HCT116 (cell line): ENCODE results near the gene THPO. TPM values are rescaled to one million over a fixed set of nuclear protein-coding genes. Genes with fewer than 3 reads are reported as not detected.

Experiments used
- ATAC-seq: fragments of 200-7000 bp; cut with Tn5 transposase; 2 replicates; pipeline ENCODE4 v1.9.1; 2020; ENCODE audit warnings: mild to moderate bottlenecking, moderate library complexity
- BruUV-seq: library from RNA; stranded (reverse); fragments of 400-500 nt; replicated peaks from 2 replicates; lab custom pipeline; 2021; lab: Mats Ljungman, UMichigan
- CTCF ChIA-PET: fragments of 300-600 bp; sonication (Branson Sonifier 250); formaldehyde crosslinking; loops from one replicate; lab custom pipeline; 2021; ENCODE audit warnings: antibody characterized with exemption; lab: Charles Lee
- POLR2A ChIA-PET: fragments of 300-600, 350-600 bp; sonication (Branson Sonifier 250); formaldehyde crosslinking; loops from one replicate; lab custom pipeline; 2021; ENCODE audit warnings: antibody characterized with exemption; lab: Charles Lee
- RAD21 ChIA-PET, 2 experiments: fragments of 300-600 bp; sonication (Branson Sonifier 250); formaldehyde crosslinking; loops; one replicate each; lab custom pipeline; 2023; ENCODE audit warnings: low total read pairs in 2 of 2; ENCODE audit not compliant: uncharacterized antibody in 2 of 2, unreplicated experiment in 2 of 2, low non-redundant PET in 1 of 2; lab: Charles Lee
- DNase-seq: peaks from one replicate; pipeline ENCODE4 v3.0.0-alpha.2; 2010; ENCODE audit warnings: low read depth, low spot score
- H2AFZ ChIP-seq: fragments of 200-600 bp; shearing (Covaris generic), sonication (generic); 2 replicates; pipeline ENCODE4 v1.6.1; 2017; ENCODE audit warnings: low read depth, mixed run types, mixed read lengths, antibody characterized with exemption, low read length; ENCODE audit not compliant: poor library complexity, severe bottlenecking
- H3K27ac ChIP-seq: 2 replicates; pipeline ENCODE4 v1.5.1; 2012; ENCODE audit warnings: low read depth, low read length
- H3K27me3 ChIP-seq: fragments of 200-600 bp; sonication (generic); 2 replicates; pipeline ENCODE4 v1.6.1; 2016; ENCODE audit warnings: mixed run types, low read length, mixed read lengths; ENCODE audit not compliant: insufficient read depth
- H3K36me3 ChIP-seq, 2 experiments: fragments of 200-500 bp in 1 of 2; fragments of 200-600 bp in 1 of 2; sonication (Bioruptor generic) in 1 of 2; sonication (generic) in 1 of 2; 2 replicates each; pipeline versions ENCODE4 v1.5.1 to v1.6.1; 2014 to 2016; ENCODE audit warnings: low read length in 2 of 2, inconsistent platforms in 1 of 2, mixed read lengths in 1 of 2, mixed run types in 1 of 2; ENCODE audit not compliant: insufficient read depth in 2 of 2, control insufficient read depth in 1 of 2
- H3K4me1 ChIP-seq, 2 experiments: fragments of 200-600 bp in 1 of 2; sonication (generic) in 1 of 2; 2 replicates each; pipeline versions ENCODE4 v1.5.1 to v1.6.1; 2012 to 2017; ENCODE audit warnings: low read length in 2 of 2, inconsistent platforms in 1 of 2, mild to moderate bottlenecking in 1 of 2, mixed read lengths in 1 of 2, mixed run types in 1 of 2, moderate library complexity in 1 of 2; ENCODE audit not compliant: insufficient read depth in 2 of 2, control insufficient read depth in 1 of 2
- H3K4me2 ChIP-seq: fragments of 200-600 bp; sonication (generic); 2 replicates; pipeline ENCODE4 v1.6.1; 2017; ENCODE audit warnings: mixed run types, low read length, mixed read lengths
- H3K4me3 ChIP-seq, 2 experiments: fragments of 200-600 bp in 1 of 2; sonication (generic) in 1 of 2; replicated peaks in 1 of 2; 2 replicates each; pipeline ENCODE4 v1.5.1; 2011 to 2016; ENCODE audit warnings: low read length in 2 of 2, control low read depth in 1 of 2, low read depth in 1 of 2, mild to moderate bottlenecking in 1 of 2, mixed read lengths in 1 of 2, mixed run types in 1 of 2
- H3K79me2 ChIP-seq: fragments of 200-600 bp; sonication (generic); 2 replicates; pipeline ENCODE4 v1.6.1; 2017; ENCODE audit warnings: mild to moderate bottlenecking, mixed run types, low read length, moderate library complexity, mixed read lengths; ENCODE audit not compliant: insufficient read depth
- H3K9ac ChIP-seq: fragments of 200-600 bp; sonication (generic); 2 replicates; pipeline ENCODE4 v1.6.1; 2016; ENCODE audit warnings: low read length, mixed read lengths
- H3K9me2 ChIP-seq: fragments of 200-600 bp; sonication (generic), shearing (Covaris generic); 2 replicates; pipeline ENCODE4 v1.6.1; 2017; ENCODE audit warnings: mixed run types, mild to moderate bottlenecking, moderate library complexity; ENCODE audit not compliant: insufficient read depth
- H3K9me3 ChIP-seq, 2 experiments: fragments of 200-500 bp in 1 of 2; fragments of 200-600 bp in 1 of 2; sonication (Bioruptor generic) in 1 of 2; sonication (generic) in 1 of 2; 2 replicates each; pipeline ENCODE4 v1.6.1; 2014 to 2017; ENCODE audit warnings: low read length in 2 of 2, mixed read lengths in 2 of 2, inconsistent platforms in 1 of 2, low read depth in 1 of 2, mild to moderate bottlenecking in 1 of 2, mixed run types in 1 of 2, moderate library complexity in 1 of 2; ENCODE audit not compliant: control insufficient read depth in 1 of 2, insufficient read depth in 1 of 2
- H4K20me1 ChIP-seq: fragments of 200-600 bp; sonication (generic), shearing (Covaris generic); 2 replicates; pipeline ENCODE4 v1.6.1; 2017; ENCODE audit warnings: mixed run types, mild to moderate bottlenecking, moderate library complexity; ENCODE audit not compliant: insufficient read depth
- CBX3 ChIP-seq: IDR thresholded peaks from 2 replicates; pipeline ENCODE4 v1.6.1; 2012; ENCODE audit warnings: low read depth
- ELF1 ChIP-seq: IDR thresholded peaks from 2 replicates; pipeline ENCODE4 v1.6.1; 2012; ENCODE audit warnings: low read depth, borderline replicate concordance
- FOSL1 ChIP-seq: IDR thresholded peaks from 2 replicates; pipeline ENCODE4 v1.6.1; 2012; ENCODE audit warnings: low read depth
- JUND ChIP-seq: IDR thresholded peaks from 2 replicates; pipeline ENCODE4 v1.6.1; 2012
- POLR2A ChIP-seq: IDR thresholded peaks from 2 replicates; pipeline ENCODE4 v1.7.0; 2011; ENCODE audit warnings: borderline replicate concordance; ENCODE audit not compliant: insufficient read depth, insufficient read length; ENCODE audit errors: extremely low read depth
- POLR2AphosphoS5 ChIP-seq: IDR thresholded peaks from 2 replicates; pipeline ENCODE4 v1.6.1; 2011; ENCODE audit warnings: mild to moderate bottlenecking, low read depth, low read length, moderate library complexity
- SIN3A ChIP-seq: IDR thresholded peaks from 2 replicates; pipeline ENCODE4 v1.6.1; 2012; ENCODE audit warnings: low read depth
- ZFX ChIP-seq: fragments of 450-650 bp; IDR thresholded peaks from 2 replicates; pipeline ENCODE4 v1.6.1; 2017
- intact Hi-C: fragments of 100-400 bp; cut with micrococcal nuclease; formaldehyde crosslinking; loops from 2 replicates; pipeline ENCODE4 v1.10.0; 2022
- total RNA-seq: library from RNA; stranded (reverse); gene quantifications from one replicate; pipeline ENCODE4 v1.2.1, GENCODE V29; 2021; ENCODE audit not compliant: unreplicated experiment
- TF ChIP-seq, protein P1 (sequence below), 3 experiments: fragments of 200-600 bp in 1 of 3; sonication (generic) in 1 of 3; IDR thresholded peaks in 2 of 3; conservative IDR thresholded peaks in 1 of 3; 2 replicates each; pipeline ENCODE4 v1.5.1; 2012 to 2017; ENCODE audit warnings: low read depth in 2 of 3, low read length in 2 of 3, antibody characterized with exemption in 1 of 3, borderline replicate concordance in 1 of 3, control low read depth in 1 of 3, mild to moderate bottlenecking in 1 of 3, mixed read lengths in 1 of 3, mixed run types in 1 of 3, moderate library complexity in 1 of 3; ENCODE audit not compliant: insufficient read depth in 1 of 3
- TF ChIP-seq, protein P2 (sequence below): IDR thresholded peaks from 2 replicates; pipeline ENCODE4 v1.6.1; 2012
- TF ChIP-seq, protein P3 (sequence below): IDR thresholded peaks from 2 replicates; pipeline ENCODE4 v1.6.1; 2012; ENCODE audit warnings: low read depth

THPO gene
- total RNA-seq, 1 experiment from 2014 or later = not detected

- ChIA-PET CTCF (no interaction called here), POLR2A (no interaction called here), RAD21 (no interaction called here)
- intact Hi-C loops = no loop called here
- no peaks in the 10 kb centered on the region for H4K20me1 ChIP-seq
- H3K27ac ChIP-seq = no peak overlapping the region
- peaks cover 9 to 14% of the 10 kb centered on the region in 2 experiments for H3K4me1 ChIP-seq
- H2AFZ ChIP-seq = no peak overlapping the region
- peaks cover 5 to 12% of the 10 kb centered on the region in 2 experiments; a peak in 2 of 4 replicates for H3K36me3 ChIP-seq
- no peaks in the 10 kb centered on the region for H3K9me3 ChIP-seq
- H3K79me2 ChIP-seq = no peaks in the 10 kb centered on the region
- H3K9me2 ChIP-seq = no peaks in the 10 kb centered on the region
- ATAC-seq = no peak
- BruUV-seq = TSS peak; percentile 24
- H3K27me3 ChIP-seq = no peaks in the 10 kb centered on the region
- H3K4me2 ChIP-seq = no peak overlapping the region
- TF ChIP-seq, protein P1, sequence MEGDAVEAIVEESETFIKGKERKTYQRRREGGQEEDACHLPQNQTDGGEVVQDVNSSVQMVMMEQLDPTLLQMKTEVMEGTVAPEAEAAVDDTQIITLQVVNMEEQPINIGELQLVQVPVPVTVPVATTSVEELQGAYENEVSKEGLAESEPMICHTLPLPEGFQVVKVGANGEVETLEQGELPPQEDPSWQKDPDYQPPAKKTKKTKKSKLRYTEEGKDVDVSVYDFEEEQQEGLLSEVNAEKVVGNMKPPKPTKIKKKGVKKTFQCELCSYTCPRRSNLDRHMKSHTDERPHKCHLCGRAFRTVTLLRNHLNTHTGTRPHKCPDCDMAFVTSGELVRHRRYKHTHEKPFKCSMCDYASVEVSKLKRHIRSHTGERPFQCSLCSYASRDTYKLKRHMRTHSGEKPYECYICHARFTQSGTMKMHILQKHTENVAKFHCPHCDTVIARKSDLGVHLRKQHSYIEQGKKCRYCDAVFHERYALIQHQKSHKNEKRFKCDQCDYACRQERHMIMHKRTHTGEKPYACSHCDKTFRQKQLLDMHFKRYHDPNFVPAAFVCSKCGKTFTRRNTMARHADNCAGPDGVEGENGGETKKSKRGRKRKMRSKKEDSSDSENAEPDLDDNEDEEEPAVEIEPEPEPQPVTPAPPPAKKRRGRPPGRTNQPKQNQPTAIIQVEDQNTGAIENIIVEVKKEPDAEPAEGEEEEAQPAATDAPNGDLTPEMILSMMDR (IDR thresholded peaks at IDR 0.05 in 2 of 3, conservative IDR thresholded peaks at IDR 0.05 in 1 of 3; ENCODE audit: borderline replicate concordance in 1 of 3, insufficient read depth in 1 of 3, low read depth in 2 of 3, low read length in 2 of 3) = no peak
- 0 out of 2 replicates have a peak, but pooled peaks have one; percentile 17 for TF ChIP-seq POLR2AphosphoS5
- no peak overlapping the region for H3K4me3 ChIP-seq
- no peak for DNase-seq
- H3K9ac ChIP-seq = no peak overlapping the region
These were observed 30.5 kb downstream of the THPO start for GRCh38 chr3:184347321-184348056.

DNA sequence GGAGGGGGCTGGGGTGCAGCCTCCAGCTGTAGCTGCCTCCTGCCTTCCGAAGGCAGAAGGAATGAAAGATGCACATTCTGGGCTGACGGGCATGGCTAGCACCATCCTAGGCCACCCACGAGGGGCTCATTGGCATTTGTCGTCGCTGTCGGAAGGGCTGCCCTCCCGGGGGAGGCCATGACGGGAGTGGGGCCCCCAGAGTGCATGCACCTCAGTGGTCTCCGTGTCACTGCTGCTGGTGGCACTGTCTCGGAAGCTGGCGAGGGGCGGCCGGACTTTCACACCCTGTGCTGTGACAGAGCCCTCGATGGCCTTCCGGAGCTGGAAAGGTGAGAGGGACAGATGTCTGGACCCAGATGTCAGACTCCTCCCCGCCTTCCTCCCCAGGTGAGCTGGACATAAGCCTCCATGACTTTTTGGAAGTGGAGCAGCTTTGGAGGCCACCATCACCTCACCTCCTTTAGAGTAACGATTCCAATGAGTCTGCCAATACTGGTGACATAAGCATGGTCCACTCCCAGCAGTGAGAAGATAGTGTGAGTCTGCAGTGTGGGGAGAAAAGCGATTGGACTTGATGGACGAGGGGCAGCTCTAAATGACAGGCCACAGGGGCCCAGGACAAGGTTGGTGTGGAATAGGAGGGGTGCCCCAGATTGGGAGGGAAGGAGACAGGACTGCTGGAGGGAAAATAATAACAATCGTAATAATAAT, 31.4 kb downstream of the THPO start:
- no peak for DNase-seq
- H3K36me3 ChIP-seq = peaks cover 5 to 9% of the 10 kb centered on the region in 2 experiments; a peak in 2 of 4 replicates
- no peak overlapping the region for H2AFZ ChIP-seq
- 0 out of 2 replicates have a peak overlapping the region, but pooled peaks have one; percentile 40 for H3K27ac ChIP-seq
- no peaks in the 10 kb centered on the region for H3K9me3 ChIP-seq
- no peaks in the 10 kb centered on the region for H3K79me2 ChIP-seq
- CTCF ChIA-PET = no interaction called here
- POLR2A ChIA-PET = interaction anchor here (1.3 kb wide), 1 partner anchor 12 kb away, joined by 4 read pairs; no protein-coding TSS in a partner anchor
- H3K27me3 ChIP-seq = no peaks in the 10 kb centered on the region
- H4K20me1 ChIP-seq = no peaks in the 10 kb centered on the region
- no peak for ATAC-seq
- no peak overlapping the region for H3K9ac ChIP-seq
- no peak overlapping the region for H3K4me3 ChIP-seq
- 0 out of 2 replicates have a peak overlapping the region, but pooled peaks have one; percentile 25 for H3K4me2 ChIP-seq
- H3K9me2 ChIP-seq = no peaks in the 10 kb centered on the region
- no TSS peak for BruUV-seq
- H3K4me1 ChIP-seq = peaks cover 9 to 14% of the 10 kb centered on the region in 2 experiments
- intact Hi-C loops = no loop called here
- RAD21 ChIA-PET = no interaction called here
- TF ChIP-seq ZFX (no peak), SIN3A (no peak), CBX3 (no peak), POLR2A (no peak), FOSL1 (no peak), ELF1 (no peak), JUND (no peak)
- TF ChIP-seq, protein P2, sequence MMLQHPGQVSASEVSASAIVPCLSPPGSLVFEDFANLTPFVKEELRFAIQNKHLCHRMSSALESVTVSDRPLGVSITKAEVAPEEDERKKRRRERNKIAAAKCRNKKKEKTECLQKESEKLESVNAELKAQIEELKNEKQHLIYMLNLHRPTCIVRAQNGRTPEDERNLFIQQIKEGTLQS = no peak
- TF ChIP-seq, protein P3, sequence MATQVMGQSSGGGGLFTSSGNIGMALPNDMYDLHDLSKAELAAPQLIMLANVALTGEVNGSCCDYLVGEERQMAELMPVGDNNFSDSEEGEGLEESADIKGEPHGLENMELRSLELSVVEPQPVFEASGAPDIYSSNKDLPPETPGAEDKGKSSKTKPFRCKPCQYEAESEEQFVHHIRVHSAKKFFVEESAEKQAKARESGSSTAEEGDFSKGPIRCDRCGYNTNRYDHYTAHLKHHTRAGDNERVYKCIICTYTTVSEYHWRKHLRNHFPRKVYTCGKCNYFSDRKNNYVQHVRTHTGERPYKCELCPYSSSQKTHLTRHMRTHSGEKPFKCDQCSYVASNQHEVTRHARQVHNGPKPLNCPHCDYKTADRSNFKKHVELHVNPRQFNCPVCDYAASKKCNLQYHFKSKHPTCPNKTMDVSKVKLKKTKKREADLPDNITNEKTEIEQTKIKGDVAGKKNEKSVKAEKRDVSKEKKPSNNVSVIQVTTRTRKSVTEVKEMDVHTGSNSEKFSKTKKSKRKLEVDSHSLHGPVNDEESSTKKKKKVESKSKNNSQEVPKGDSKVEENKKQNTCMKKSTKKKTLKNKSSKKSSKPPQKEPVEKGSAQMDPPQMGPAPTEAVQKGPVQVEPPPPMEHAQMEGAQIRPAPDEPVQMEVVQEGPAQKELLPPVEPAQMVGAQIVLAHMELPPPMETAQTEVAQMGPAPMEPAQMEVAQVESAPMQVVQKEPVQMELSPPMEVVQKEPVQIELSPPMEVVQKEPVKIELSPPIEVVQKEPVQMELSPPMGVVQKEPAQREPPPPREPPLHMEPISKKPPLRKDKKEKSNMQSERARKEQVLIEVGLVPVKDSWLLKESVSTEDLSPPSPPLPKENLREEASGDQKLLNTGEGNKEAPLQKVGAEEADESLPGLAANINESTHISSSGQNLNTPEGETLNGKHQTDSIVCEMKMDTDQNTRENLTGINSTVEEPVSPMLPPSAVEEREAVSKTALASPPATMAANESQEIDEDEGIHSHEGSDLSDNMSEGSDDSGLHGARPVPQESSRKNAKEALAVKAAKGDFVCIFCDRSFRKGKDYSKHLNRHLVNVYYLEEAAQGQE = no peak
